Tibial artery (tissue), 4 donors: ENCODE measurements around the gene PSMF1.
A peak's percentile ranks its signal among the peaks of the same experiment; 100 is the strongest.

Experiments used
- DNase-seq, 2 donors: peaks; one replicate each; pipeline ENCODE4 v3.0.0-alpha.2; 2019
- H3K27ac ChIP-seq, 2 donors: fragments of 200-600 bp; sonication (generic) in 1 of 2; 1 replicate in 1 of 2; 2 replicates in 1 of 2; pipeline ENCODE4 v1.5.1; 2018 to 2019; ENCODE audit warnings: mild to moderate bottlenecking in 1 of 2
- H3K27me3 ChIP-seq, 2 donors: fragments of 200-600 bp; sonication (generic) in 1 of 2; one replicate each; pipeline versions ENCODE4 v1.5.1 to v1.6.0; 2016 to 2019
- H3K36me3 ChIP-seq, 3 donors: fragments of 200-600 bp; sonication (generic) in 2 of 3; one replicate each; pipeline ENCODE4 v1.5.1; 2016 to 2019; ENCODE audit warnings: mild to moderate bottlenecking in 2 of 3
- H3K4me1 ChIP-seq, 4 donors: fragments of 200-600 bp; sonication (generic) in 2 of 4; 1 replicate in 3 of 4; 2 replicates in 1 of 4; pipeline ENCODE4 v1.5.1; 2016 to 2019
- H3K4me3 ChIP-seq, 2 donors: fragments of 200-600 bp; sonication (generic) in 1 of 2; 1 replicate in 1 of 2; 2 replicates in 1 of 2; pipeline ENCODE4 v1.5.1; 2018 to 2019; ENCODE audit warnings: mild to moderate bottlenecking in 2 of 2
- H3K9me3 ChIP-seq, 3 donors: fragments of 200-600 bp; sonication (generic) in 1 of 3; one replicate each; pipeline ENCODE4 v1.5.1; 2016 to 2019
- intact Hi-C: fragments of 100-400 bp; cut with DNase I; formaldehyde crosslinking; loops from one replicate; pipeline ENCODE4 v1.15.0; 2023; ENCODE audit warnings: low total_unique reads
- TF ChIP-seq, protein P1 (sequence below), 2 experiments: fragments of 200-600 bp in 1 of 2; fragments of 450-650 bp in 1 of 2; IDR thresholded peaks; one replicate each; pipeline ENCODE4 v1.5.1; 2017 to 2019; ENCODE audit warnings: antibody characterized with exemption in 2 of 2, mild to moderate bottlenecking in 1 of 2, moderate library complexity in 1 of 2

The PSMF1 gene

DNA sequence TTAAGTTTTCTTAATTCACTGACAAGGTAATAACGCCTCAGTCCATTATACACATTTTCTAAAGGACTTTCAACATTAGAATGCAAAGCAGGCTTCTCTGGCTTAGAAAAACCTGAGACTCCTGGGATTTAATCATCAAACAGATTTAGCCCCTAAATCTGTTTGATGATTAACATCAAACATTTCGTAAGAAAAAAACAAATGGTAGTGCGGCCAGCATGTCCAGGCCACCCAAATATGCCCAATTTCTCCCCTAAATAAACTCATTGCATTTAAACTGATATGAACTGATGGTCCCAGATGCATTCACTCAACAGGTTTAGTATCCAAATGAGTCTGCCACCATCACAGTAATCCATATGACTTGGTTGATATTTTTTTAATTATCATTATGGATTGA lies 60.2 kb downstream of the PSMF1 start:
- TF ChIP-seq, protein P1, sequence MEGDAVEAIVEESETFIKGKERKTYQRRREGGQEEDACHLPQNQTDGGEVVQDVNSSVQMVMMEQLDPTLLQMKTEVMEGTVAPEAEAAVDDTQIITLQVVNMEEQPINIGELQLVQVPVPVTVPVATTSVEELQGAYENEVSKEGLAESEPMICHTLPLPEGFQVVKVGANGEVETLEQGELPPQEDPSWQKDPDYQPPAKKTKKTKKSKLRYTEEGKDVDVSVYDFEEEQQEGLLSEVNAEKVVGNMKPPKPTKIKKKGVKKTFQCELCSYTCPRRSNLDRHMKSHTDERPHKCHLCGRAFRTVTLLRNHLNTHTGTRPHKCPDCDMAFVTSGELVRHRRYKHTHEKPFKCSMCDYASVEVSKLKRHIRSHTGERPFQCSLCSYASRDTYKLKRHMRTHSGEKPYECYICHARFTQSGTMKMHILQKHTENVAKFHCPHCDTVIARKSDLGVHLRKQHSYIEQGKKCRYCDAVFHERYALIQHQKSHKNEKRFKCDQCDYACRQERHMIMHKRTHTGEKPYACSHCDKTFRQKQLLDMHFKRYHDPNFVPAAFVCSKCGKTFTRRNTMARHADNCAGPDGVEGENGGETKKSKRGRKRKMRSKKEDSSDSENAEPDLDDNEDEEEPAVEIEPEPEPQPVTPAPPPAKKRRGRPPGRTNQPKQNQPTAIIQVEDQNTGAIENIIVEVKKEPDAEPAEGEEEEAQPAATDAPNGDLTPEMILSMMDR (IDR thresholded peaks at IDR 0.05) = no peak
- Histone ChIP-seq H3K27me3 (no peaks in the 10 kb centered on the region), H3K9me3 (no peaks in the 10 kb centered on the region), H3K27ac (no peak overlapping the region), H3K36me3 (peaks cover 0 to 33% (median 19%) of the 10 kb centered on the region in 3 donors), H3K4me1 (no peaks in the 10 kb centered on the region), H3K4me3 (no peak overlapping the region)
- no peak for DNase-seq
- intact Hi-C loops = no loop called here

DNA sequence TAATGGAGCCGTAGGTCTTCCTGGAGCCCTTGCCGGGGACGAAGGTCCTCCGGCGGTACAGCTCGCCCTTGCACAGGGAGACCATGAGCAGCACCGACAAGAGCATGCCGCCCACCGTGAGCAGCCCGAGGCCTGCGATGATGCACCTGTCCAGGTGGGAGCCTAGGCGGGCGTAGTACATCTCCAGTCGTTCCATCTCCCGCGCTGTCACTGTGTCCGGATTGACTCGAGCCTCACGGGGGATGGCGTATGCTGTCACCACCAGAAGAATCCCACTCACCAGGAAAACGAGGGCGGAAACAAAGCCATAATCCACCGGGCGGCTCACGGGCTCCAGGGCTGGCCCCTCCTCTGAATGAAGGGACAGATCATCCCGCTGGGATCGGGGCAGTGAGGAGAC lies 62.5 kb downstream of the PSMF1 start:
- TF ChIP-seq, protein P1 (IDR thresholded peaks at IDR 0.05) = no peak
- no peak overlapping the region for H3K27ac ChIP-seq
- H3K4me3 ChIP-seq = no peak overlapping the region
- no peaks in the 10 kb centered on the region for H3K9me3 ChIP-seq
- intact Hi-C loops = no loop called here
- DNase-seq = no peak
- peaks cover 0 to 16% (median 13%) of the 10 kb centered on the region in 4 donors for H3K4me1 ChIP-seq
- H3K27me3 ChIP-seq = peaks cover 0 to 22% of the 10 kb centered on the region in 2 donors
- peaks cover 0 to 12% (median 6%) of the 10 kb centered on the region in 3 donors for H3K36me3 ChIP-seq

- TF ChIP-seq, protein P1 (IDR thresholded peaks at IDR 0.05) = no peak
- intact Hi-C loops = no loop called here
- Histone ChIP-seq H3K27ac (no peak overlapping the region), H3K9me3 (no peaks in the 10 kb centered on the region), H3K4me3 (no peak overlapping the region), H3K27me3 (peaks cover 0 to 24% of the 10 kb centered on the region in 2 donors), H3K4me1 (peaks cover 0 to 16% (median 13%) of the 10 kb centered on the region in 4 donors), H3K36me3 (peaks cover 0 to under 1% (median 0%) of the 10 kb centered on the region in 3 donors)
- DNase-seq = peak in 1 of 2 donors; percentile 28
Measured at GRCh38 chr20:1182106-1182505, 63.7 kb downstream of the PSMF1 start.

- Histone ChIP-seq H3K27me3 (peaks cover 0 to 24% of the 10 kb centered on the region in 2 donors), H3K9me3 (no peaks in the 10 kb centered on the region), H3K27ac (no peak overlapping the region), H3K4me3 (no peak overlapping the region), H3K4me1 (peaks cover 0 to 16% (median 13%) of the 10 kb centered on the region in 4 donors), H3K36me3 (no peaks in the 10 kb centered on the region)
- intact Hi-C loops = no loop called here
- no peak for DNase-seq
- TF ChIP-seq, protein P1 (IDR thresholded peaks at IDR 0.05) = no peak
Measured at GRCh38 chr20:1183153-1183552, 64.8 kb downstream of the PSMF1 start.

DNA sequence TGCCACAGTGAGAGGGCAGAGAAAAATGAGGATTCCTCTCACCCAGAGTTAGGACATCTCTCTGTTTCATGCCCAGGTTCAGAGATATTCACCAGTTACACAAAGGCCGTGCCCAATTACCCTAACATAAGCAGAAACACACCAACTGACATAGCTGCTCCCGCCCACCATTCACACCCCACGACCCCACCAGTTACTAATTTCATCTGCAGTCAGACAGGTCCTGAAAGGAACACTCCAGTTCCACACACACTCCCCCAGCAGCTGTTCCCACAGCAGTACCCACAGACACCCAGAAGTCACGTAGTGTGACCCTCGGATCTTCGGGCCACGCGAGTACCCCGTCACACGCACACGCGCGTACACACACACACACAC lies 65.8 kb downstream of the PSMF1 start:
- H3K9me3 ChIP-seq = no peaks in the 10 kb centered on the region
- DNase-seq = no peak
- TF ChIP-seq, protein P1 (IDR thresholded peaks at IDR 0.05) = no peak
- H3K27ac ChIP-seq = no peak overlapping the region
- intact Hi-C loops = no loop called here
- peaks cover 0 to 24% of the 10 kb centered on the region in 2 donors for H3K27me3 ChIP-seq
- no peak overlapping the region for H3K4me3 ChIP-seq
- peaks cover 0 to 16% (median 13%) of the 10 kb centered on the region in 4 donors for H3K4me1 ChIP-seq
- H3K36me3 ChIP-seq = no peaks in the 10 kb centered on the region
